Activated gamma-delta T cell (primary cell): ENCODE measurements around the gene RAMACL.

ENCODE experiments used
- DNase-seq: peaks from one replicate; lab custom pipeline; 2025; lab: John Stamatoyannopoulos, UW

Gene RAMACL

GRCh38 chr6:166533205-166533824 is 53.2 kb downstream of the RAMACL start:
- DNase-seq = no peak
